Measurements from ENCODE around the gene PBLD. TPM values are rescaled to one million over a fixed set of nuclear protein-coding genes. Genes with fewer than 3 reads are reported as not detected.
"Not testable (repeated sequence)": the region's sequence is repeated elsewhere in the genome, so short reads cannot be mapped to it uniquely, and the experiment has no call there.

PBLD gene
- total RNA-seq, 2 donors from 2014 or later, result 2.7 to 4.5 TPM

GRCh38 chr10:68251151-68251550 is 81.6 kb downstream of the PBLD start:
- Histone ChIP-seq H3K27ac (no peak overlapping the region), H3K36me3 (no peaks in the 10 kb centered on the region), H3K9me3 (no peaks in the 10 kb centered on the region), H3K27me3 (no peaks in the 10 kb centered on the region), H3K4me3 (no peak overlapping the region), H3K4me1 (no peaks in the 10 kb centered on the region)
- TF ChIP-seq CTCF (IDR thresholded peaks at IDR 0.05), result no peak
- DNase-seq (ENCODE audit: low spot score), result no peak

GRCh38 chr10:68249297-68249696 is 83.4 kb downstream of the PBLD start:
- no peaks in the 10 kb centered on the region for H3K36me3 ChIP-seq
- no peaks in the 10 kb centered on the region for H3K4me1 ChIP-seq
- H3K9me3 ChIP-seq, result no peaks in the 10 kb centered on the region
- H3K4me3 ChIP-seq, result no peak overlapping the region
- DNase-seq (ENCODE audit: low spot score), result no peak
- no peak overlapping the region for H3K27ac ChIP-seq
- TF ChIP-seq CTCF (IDR thresholded peaks at IDR 0.05), result no peak
- H3K27me3 ChIP-seq, result no peaks in the 10 kb centered on the region

GRCh38 chr10:68247931-68248330 is 84.8 kb downstream of the PBLD start:
- Histone ChIP-seq H3K27ac (no peak overlapping the region), H3K4me3 (no peak overlapping the region), H3K36me3 (no peaks in the 10 kb centered on the region), H3K9me3 (no peaks in the 10 kb centered on the region), H3K4me1 (no peaks in the 10 kb centered on the region), H3K27me3 (no peaks in the 10 kb centered on the region)
- no peak for TF ChIP-seq CTCF (IDR thresholded peaks at IDR 0.05)
- no peak for DNase-seq (ENCODE audit: low spot score)

- DNase-seq (ENCODE audit: low spot score); H3K4me1 ChIP-seq; H3K27me3 ChIP-seq; H3K4me3 ChIP-seq; H3K9me3 ChIP-seq; H3K36me3 ChIP-seq; H3K27ac ChIP-seq: not testable (repeated sequence)
Measured at GRCh38 chr10:68246397-68246796, 86.3 kb downstream of the PBLD start.

- Histone ChIP-seq H3K27me3 (no peaks in the 10 kb centered on the region), H3K36me3 (no peaks in the 10 kb centered on the region), H3K4me1 (no peaks in the 10 kb centered on the region), H3K9me3 (no peaks in the 10 kb centered on the region), H3K27ac (no peak overlapping the region), H3K4me3 (no peak overlapping the region)
- DNase-seq (ENCODE audit: low spot score), result no peak
- TF ChIP-seq CTCF (IDR thresholded peaks at IDR 0.05), result no peak
Measured at GRCh38 chr10:68242051-68242450, 90.7 kb downstream of the PBLD start.

GRCh38 chr10:68239596-68240150 is 93.1 kb downstream of the PBLD start:
- no peak for TF ChIP-seq CTCF (IDR thresholded peaks at IDR 0.05)
- no peaks in the 10 kb centered on the region for H3K27me3 ChIP-seq
- H3K4me3 ChIP-seq, result no peak overlapping the region
- H3K9me3 ChIP-seq, result no peaks in the 10 kb centered on the region
- H3K27ac ChIP-seq, result no peak overlapping the region
- no peak for DNase-seq (ENCODE audit: low spot score)
- H3K36me3 ChIP-seq, result no peaks in the 10 kb centered on the region
- H3K4me1 ChIP-seq, result no peaks in the 10 kb centered on the region

All from right atrium auricular region (tissue), 2 donors.